ENCODE measurements around the gene XRCC1.

GRCh38 chr19:43534305-43534815, 41.0 kb downstream of the XRCC1 start:
- TF ChIP-seq SIN3A (IDR thresholded peaks at IDR 0.05; ENCODE audit: low read depth), result no peak
- TF ChIP-seq EZH2phosphoT487 (IDR thresholded peaks at IDR 0.05; ENCODE audit: borderline replicate concordance), result no peak
- TF ChIP-seq, protein P1, sequence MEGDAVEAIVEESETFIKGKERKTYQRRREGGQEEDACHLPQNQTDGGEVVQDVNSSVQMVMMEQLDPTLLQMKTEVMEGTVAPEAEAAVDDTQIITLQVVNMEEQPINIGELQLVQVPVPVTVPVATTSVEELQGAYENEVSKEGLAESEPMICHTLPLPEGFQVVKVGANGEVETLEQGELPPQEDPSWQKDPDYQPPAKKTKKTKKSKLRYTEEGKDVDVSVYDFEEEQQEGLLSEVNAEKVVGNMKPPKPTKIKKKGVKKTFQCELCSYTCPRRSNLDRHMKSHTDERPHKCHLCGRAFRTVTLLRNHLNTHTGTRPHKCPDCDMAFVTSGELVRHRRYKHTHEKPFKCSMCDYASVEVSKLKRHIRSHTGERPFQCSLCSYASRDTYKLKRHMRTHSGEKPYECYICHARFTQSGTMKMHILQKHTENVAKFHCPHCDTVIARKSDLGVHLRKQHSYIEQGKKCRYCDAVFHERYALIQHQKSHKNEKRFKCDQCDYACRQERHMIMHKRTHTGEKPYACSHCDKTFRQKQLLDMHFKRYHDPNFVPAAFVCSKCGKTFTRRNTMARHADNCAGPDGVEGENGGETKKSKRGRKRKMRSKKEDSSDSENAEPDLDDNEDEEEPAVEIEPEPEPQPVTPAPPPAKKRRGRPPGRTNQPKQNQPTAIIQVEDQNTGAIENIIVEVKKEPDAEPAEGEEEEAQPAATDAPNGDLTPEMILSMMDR (IDR thresholded peaks at IDR 0.05 in 2 of 3, conservative IDR thresholded peaks at IDR 0.05 in 1 of 3; ENCODE audit: borderline replicate concordance in 1 of 3, insufficient read depth in 1 of 3, low read depth in 2 of 3, low read length in 2 of 3), result no peak
- TF ChIP-seq CEBPB (IDR thresholded peaks at IDR 0.05; ENCODE audit: low read depth), result no peak
- TF ChIP-seq YY1 (IDR thresholded peaks at IDR 0.05; ENCODE audit: extremely low read depth, insufficient replicate concordance, low read depth, low read length), result no peak

Data from HCT116 (cell line).